Middle frontal gyrus (tissue), 1 donor: ENCODE data around the gene SOCS3.

Experiments
- DNase-seq: peaks from one replicate; pipeline ENCODE4 v3.0.0-alpha.2; 2015; ENCODE audit warnings: low spot score; ENCODE audit errors: extremely low spot score

Gene SOCS3

GRCh38 chr17:78359997-78360370, at the start of gene SOCS3:
TSS of gene SOCS3 (minus strand) at chr17:78360077. CDS start at chr17:78359095, 982 bp downstream.
- DNase-seq, result peak; percentile 49

- no peak for DNase-seq
Observed at GRCh38 chr17:78409191-78409928, 49.5 kb upstream of the SOCS3 start.

- DNase-seq, result no peak
Observed at GRCh38 chr17:78408476-78409050, 48.7 kb upstream of the SOCS3 start.

- no peak for DNase-seq
Observed at GRCh38 chr17:78407387-78408000, 47.6 kb upstream of the SOCS3 start.

GRCh38 chr17:78406920-78407319, 47.0 kb upstream of the SOCS3 start:
- no peak for DNase-seq

GRCh38 chr17:78406396-78406795, 46.5 kb upstream of the SOCS3 start:
- DNase-seq, result no peak

- no peak for DNase-seq
Observed at GRCh38 chr17:78403822-78404221, 43.9 kb upstream of the SOCS3 start.

- DNase-seq, result no peak
Observed at GRCh38 chr17:78401891-78402290, 42.0 kb upstream of the SOCS3 start.

GRCh38 chr17:78401246-78401645, 41.4 kb upstream of the SOCS3 start:
- no peak for DNase-seq

- DNase-seq, result no peak
Observed at GRCh38 chr17:78400581-78401240, 40.8 kb upstream of the SOCS3 start.

GRCh38 chr17:78399693-78400144, 39.8 kb upstream of the SOCS3 start:
- DNase-seq, result no peak

GRCh38 chr17:78399028-78399692, 39.3 kb upstream of the SOCS3 start:
- DNase-seq, result no peak

- DNase-seq, result no peak
Observed at GRCh38 chr17:78398390-78398789, 38.5 kb upstream of the SOCS3 start.

GRCh38 chr17:78397681-78398101, 37.8 kb upstream of the SOCS3 start:
- no peak for DNase-seq

- no peak for DNase-seq
Observed at GRCh38 chr17:78396441-78397337, 36.8 kb upstream of the SOCS3 start.

- DNase-seq, result no peak
Observed at GRCh38 chr17:78395155-78395554, 35.3 kb upstream of the SOCS3 start.

GRCh38 chr17:78394209-78394608, 34.3 kb upstream of the SOCS3 start:
- DNase-seq, result no peak

GRCh38 chr17:78393575-78393974, 33.7 kb upstream of the SOCS3 start:
- no peak for DNase-seq

- no peak for DNase-seq
Observed at GRCh38 chr17:78392295-78392694, 32.4 kb upstream of the SOCS3 start.

- no peak for DNase-seq
Observed at GRCh38 chr17:78391843-78392242, 32.0 kb upstream of the SOCS3 start.

- DNase-seq, result no peak
Observed at GRCh38 chr17:78391051-78391431, 31.2 kb upstream of the SOCS3 start.
